Mucosa of rectum (tissue), 2 donors: Measurements from ENCODE around the gene CLEC3B.
"Not testable (repeated sequence)": the region's sequence is repeated elsewhere in the genome, so short reads cannot be mapped to it uniquely, and the experiment has no call there.

Source experiments
- H3K27ac ChIP-seq, 2 donors: one replicate each; pipeline ENCODE4 v1.7.0; 2013; ENCODE audit warnings: inconsistent platforms in 2 of 2, low read depth in 2 of 2, low read length in 2 of 2
- H3K27me3 ChIP-seq, 2 donors: one replicate each; pipeline ENCODE4 v1.7.0; 2013; ENCODE audit warnings: low read length in 2 of 2; ENCODE audit not compliant: control insufficient read depth in 2 of 2, insufficient read depth in 2 of 2
- H3K36me3 ChIP-seq, 2 donors: one replicate each; pipeline ENCODE4 v1.7.0; 2013; ENCODE audit warnings: low read length in 2 of 2; ENCODE audit not compliant: control insufficient read depth in 2 of 2, insufficient read depth in 2 of 2
- H3K4me1 ChIP-seq, 2 donors: one replicate each; pipeline ENCODE4 v1.7.0; 2013; ENCODE audit warnings: low read length in 2 of 2, mild to moderate bottlenecking in 1 of 2; ENCODE audit not compliant: control insufficient read depth in 2 of 2, insufficient read depth in 2 of 2
- H3K4me3 ChIP-seq, 2 donors: one replicate each; pipeline ENCODE4 v1.7.0; 2013; ENCODE audit warnings: low read length in 2 of 2
- H3K9ac ChIP-seq, 2 donors: one replicate each; pipeline ENCODE4 v1.7.0; 2013; ENCODE audit warnings: low read length in 2 of 2, low read depth in 1 of 2, mild to moderate bottlenecking in 1 of 2
- H3K9me3 ChIP-seq, 2 donors: one replicate each; pipeline ENCODE4 v1.7.0; 2013; ENCODE audit warnings: low read length in 2 of 2; ENCODE audit not compliant: control insufficient read depth in 2 of 2
- donor health status: healthy.
- donor health status: Normal muscosa, but diverticular disease.

CLEC3B gene

DNA sequence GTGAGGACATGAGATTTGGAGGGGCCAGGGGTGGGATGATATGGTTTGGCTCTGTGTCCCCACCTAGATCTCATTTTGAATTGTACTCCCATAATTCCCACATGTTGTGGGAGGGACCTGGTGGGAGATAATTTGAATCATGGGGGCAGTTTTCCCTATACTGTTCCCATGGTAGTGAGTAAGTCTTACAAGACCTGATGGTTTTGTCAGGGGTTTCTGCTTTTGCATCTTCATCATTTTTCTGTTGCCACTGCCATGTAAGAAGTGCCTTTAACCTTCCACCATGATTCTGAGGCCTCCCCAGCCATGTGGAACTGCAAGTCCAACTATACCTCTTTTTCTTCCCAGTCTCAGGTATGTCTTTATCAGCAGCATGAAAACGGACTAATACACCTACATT lies 52.2 kb downstream of the CLEC3B start:
- not testable (repeated sequence) for H3K4me3 ChIP-seq, H3K27ac ChIP-seq, H3K9me3 ChIP-seq, H3K36me3 ChIP-seq, H3K9ac ChIP-seq, H3K27me3 ChIP-seq
- H3K4me1 ChIP-seq, result peaks cover 8 to 20% of the 10 kb centered on the region in 2 donors

DNA sequence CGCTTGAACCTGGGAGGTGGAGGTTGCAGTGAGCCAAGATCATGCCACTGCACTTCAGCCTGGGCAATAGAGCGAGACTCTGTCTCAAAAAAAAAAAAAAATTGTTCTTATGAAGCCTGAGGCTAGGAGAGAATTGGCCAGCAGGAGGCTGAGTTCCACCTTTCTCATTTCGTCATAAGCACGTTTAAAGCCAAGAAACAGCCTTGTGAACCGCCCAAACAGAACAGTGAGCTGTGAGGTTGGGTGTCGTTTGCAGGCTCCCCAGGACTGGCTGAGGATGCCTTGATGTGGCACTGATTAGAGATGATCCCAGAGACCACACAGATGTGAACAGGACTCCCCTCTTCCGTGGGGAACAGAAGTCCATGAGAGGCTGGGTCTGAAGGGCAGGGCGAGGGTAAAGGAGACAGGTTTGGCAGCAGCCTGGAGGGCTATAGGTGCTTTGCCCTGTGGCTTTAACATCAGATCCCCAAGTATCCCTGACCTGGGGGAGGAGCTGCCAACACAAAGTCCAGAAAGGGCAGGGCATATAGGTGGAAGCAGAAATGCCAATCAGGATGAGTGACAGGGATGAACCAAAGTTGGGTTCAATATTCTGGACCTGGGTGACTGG lies 52.9 kb downstream of the CLEC3B start:
- H3K9ac ChIP-seq, result peak overlapping the region in 1 of 2 donors; percentile 8
- H3K27ac ChIP-seq, result peak overlapping the region; percentile 76 to 82
- peaks cover 8 to 20% of the 10 kb centered on the region in 2 donors for H3K4me1 ChIP-seq
- no peak overlapping the region for H3K4me3 ChIP-seq
- no peaks in the 10 kb centered on the region for H3K27me3 ChIP-seq
- H3K36me3 ChIP-seq, result peaks cover 0 to 7% of the 10 kb centered on the region in 2 donors
- H3K9me3 ChIP-seq, result no peaks in the 10 kb centered on the region

DNA sequence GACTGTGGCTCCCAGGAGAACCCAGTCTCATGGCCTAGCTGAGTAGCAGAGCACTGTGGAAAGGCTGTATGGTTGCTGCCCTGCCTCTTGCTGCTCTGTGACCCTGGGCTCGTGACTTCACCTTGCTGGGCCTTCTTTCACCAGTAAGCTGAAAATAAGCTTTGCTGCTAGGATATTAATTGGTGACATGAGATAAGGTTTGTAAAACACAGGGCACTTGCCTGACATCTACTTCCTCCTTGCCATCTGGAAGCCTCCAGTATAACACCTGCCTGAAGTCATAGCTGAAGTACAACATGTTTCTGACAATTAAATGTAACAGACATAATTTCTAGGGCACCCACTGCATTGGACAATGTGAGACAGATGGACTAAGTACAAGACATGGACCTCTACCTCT lies 53.6 kb downstream of the CLEC3B start:
- Histone ChIP-seq H3K36me3 (peaks cover 5 to 13% of the 10 kb centered on the region in 2 donors), H3K27me3 (no peaks in the 10 kb centered on the region), H3K4me3 (no peak overlapping the region), H3K27ac (peak overlapping the region; percentile 76 to 82), H3K9me3 (no peaks in the 10 kb centered on the region), H3K9ac (peak overlapping the region in 1 of 2 donors; percentile 8), H3K4me1 (peaks cover 8 to 20% of the 10 kb centered on the region in 2 donors)

DNA sequence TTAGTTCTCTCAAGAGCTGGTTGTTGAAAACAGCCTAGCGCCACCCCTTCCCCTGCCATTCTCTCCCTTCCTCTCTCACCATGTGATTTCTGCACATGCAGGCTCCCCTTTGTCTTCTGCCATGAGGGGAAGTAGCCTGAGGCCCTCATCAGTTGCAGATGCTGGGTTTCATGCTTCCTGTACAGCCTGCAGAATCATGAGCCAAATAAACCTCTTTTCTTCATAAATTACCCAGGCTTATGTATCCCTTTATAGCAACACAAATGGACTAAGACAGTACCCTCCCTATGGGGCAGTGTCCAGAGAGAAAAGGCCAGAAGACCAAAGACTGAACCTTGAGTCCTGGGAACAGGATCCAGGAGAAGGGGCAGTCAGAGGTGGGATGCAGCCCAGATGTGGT lies 54.7 kb downstream of the CLEC3B start:
- Histone ChIP-seq H3K9me3 (no peaks in the 10 kb centered on the region), H3K4me1 (peaks cover 8 to 20% of the 10 kb centered on the region in 2 donors), H3K27me3 (no peaks in the 10 kb centered on the region), H3K4me3 (no peak overlapping the region), H3K27ac (no peak overlapping the region), H3K9ac (no peak overlapping the region), H3K36me3 (peaks cover 15 to 21% of the 10 kb centered on the region in 2 donors)

DNA sequence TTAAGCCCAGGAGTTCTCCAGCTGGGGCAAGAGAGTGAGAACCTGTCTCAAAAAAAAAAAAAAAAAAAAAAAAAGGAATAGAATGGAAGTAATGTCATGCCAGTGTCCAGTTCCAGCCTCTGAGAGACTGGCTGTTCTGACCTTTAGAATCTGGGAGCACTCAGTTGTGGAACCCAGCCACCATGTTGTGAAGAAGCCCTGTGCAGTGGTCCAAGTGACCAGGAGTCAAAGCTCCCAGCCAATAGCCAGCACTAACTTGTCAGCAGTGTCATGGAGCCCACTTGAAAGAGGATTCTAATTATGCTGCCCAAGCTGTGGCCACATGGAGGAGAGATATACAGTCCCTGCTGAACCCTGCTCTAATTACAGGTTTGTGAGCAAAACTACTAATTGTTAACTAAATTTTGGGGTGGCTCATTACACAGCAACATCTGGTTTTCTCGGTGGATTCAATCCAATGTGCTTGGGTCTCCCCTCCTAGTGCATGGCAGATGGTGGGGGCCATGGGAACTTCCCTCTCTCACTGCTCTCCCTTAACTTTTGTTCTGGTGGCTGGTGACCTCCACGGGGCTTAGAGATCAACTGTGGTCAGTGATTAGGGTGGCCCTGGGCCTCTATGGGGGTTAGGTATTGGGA lies 55.5 kb downstream of the CLEC3B start:
- Histone ChIP-seq H3K27me3 (no peaks in the 10 kb centered on the region), H3K36me3 (peaks cover 19 to 29% of the 10 kb centered on the region in 2 donors), H3K4me1 (peaks cover 8 to 20% of the 10 kb centered on the region in 2 donors), H3K4me3 (no peak overlapping the region), H3K9me3 (no peaks in the 10 kb centered on the region), H3K9ac (no peak overlapping the region), H3K27ac (no peak overlapping the region)

DNA sequence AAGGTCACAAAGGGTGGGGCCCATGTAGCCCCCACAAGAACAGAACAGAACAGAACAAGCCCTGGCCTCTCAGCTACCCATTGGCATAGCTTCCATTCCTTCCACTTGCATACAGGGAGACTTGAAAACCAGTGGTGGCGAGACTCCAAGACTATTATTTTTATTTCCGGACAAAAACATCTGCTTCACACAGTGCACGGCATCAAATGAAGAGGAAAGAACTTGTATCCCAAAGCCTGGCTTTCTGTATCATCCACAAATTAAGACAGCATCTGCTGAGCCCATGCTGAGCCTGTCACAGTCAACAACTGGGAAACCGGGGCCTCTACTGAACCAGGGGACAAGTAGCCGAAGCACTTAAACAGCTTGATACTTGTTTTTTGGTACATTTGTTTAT lies 56.0 kb downstream of the CLEC3B start:
- no peak overlapping the region for H3K27ac ChIP-seq
- no peak overlapping the region for H3K9ac ChIP-seq
- no peaks in the 10 kb centered on the region for H3K9me3 ChIP-seq
- H3K36me3 ChIP-seq, result peaks cover 24 to 34% of the 10 kb centered on the region in 2 donors
- no peak overlapping the region for H3K4me3 ChIP-seq
- no peaks in the 10 kb centered on the region for H3K27me3 ChIP-seq
- H3K4me1 ChIP-seq, result peaks cover 8 to 20% of the 10 kb centered on the region in 2 donors

DNA sequence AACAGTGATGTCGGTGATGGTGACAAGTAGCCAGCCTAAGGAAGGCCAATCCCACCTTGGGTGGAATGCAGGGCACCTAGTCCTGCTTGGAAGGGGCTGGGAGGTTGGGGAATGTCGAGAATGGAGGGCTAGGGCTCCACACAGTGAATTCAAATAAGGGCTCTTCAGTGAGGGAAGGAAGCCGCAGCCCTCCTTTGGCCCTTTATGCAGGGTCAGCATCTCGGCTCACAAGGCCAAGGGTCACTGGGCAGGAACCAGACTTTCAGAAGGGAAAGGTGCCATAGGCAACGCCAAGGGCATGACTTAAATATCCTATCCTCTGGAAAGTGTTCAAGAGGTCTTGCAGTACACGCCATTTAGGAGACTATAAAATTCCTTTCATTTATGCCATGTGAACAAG lies 56.9 kb downstream of the CLEC3B start:
- Histone ChIP-seq H3K9ac (no peak overlapping the region), H3K36me3 (peaks cover 28 to 37% of the 10 kb centered on the region in 2 donors), H3K27ac (no peak overlapping the region), H3K27me3 (no peaks in the 10 kb centered on the region), H3K4me1 (peaks cover 8 to 20% of the 10 kb centered on the region in 2 donors), H3K9me3 (no peaks in the 10 kb centered on the region), H3K4me3 (no peak overlapping the region)

DNA sequence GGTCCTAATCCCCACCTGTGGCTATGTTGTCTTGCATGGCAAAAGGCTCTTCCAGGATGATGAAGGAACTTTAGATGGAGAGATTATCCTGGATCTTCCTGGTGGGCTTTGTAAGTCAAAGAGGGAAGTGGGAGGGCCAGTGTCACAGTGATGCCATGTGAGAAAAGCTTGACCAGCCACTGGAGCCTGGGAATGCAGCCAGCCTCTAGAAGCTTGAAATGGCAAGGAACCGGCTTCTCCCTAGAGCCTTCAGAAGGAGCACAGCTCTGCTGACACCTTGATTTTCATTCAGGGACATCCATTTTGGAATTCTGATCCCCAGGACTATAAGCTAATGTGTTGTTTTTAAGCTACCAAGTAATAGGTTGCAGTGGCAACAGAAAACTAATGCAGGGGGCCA lies 58.3 kb downstream of the CLEC3B start:
- peaks cover 4 to 15% of the 10 kb centered on the region in 2 donors for H3K4me1 ChIP-seq
- no peak overlapping the region for H3K27ac ChIP-seq
- H3K4me3 ChIP-seq, result no peak overlapping the region
- no peaks in the 10 kb centered on the region for H3K27me3 ChIP-seq
- H3K9ac ChIP-seq, result no peak overlapping the region
- H3K9me3 ChIP-seq, result no peaks in the 10 kb centered on the region
- peaks cover 28 to 37% of the 10 kb centered on the region in 2 donors for H3K36me3 ChIP-seq

DNA sequence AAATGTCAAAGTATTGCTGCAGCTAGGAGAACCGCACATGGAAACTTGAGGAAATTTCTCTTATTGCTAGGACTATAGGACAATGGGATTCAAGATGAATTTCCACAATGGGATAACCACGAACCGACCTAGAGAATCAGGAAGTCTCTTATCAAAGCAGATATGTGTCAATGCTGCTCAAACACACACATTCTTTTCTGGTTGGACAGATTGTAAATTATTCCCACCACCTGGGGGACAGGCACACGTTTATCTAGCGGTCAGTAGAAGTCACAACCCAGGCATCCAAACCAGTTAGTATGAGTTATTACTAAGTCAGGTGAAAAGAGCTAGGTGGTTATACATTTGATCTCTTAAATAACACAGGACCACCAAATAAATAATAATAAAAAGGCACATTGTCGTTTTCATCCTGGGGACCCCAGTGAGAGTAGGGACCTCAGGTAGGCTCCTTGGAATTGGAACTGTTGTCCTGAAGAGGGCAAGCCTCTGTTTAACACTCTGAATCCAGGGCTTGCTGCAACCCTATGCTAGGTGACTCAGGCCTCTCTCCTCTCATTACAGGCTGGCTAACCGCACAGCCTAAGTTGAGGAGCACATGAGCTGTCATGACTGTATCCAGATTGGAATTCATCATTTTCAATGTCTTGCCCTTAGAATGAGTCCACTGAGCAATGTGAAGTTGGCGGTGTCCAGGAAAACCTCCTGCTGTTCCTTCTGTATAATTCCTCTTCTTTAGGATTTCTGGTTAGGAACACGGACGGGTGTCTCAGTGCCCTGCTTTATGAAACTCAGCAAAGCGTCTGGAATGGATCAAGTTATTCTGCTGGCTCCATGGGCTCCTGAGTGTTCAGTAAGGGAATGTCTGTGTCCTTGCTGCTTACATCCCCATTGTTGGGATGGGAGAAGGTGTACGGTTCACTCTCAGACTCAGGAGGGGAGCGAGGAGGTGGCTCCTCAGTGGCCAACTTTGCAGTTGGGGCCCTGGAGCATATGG lies 59.0 kb downstream of the CLEC3B start:
- peaks cover 34 to 37% of the 10 kb centered on the region in 2 donors for H3K36me3 ChIP-seq
- H3K4me3 ChIP-seq, result no peak overlapping the region
- no peak overlapping the region for H3K27ac ChIP-seq
- no peaks in the 10 kb centered on the region for H3K27me3 ChIP-seq
- H3K9me3 ChIP-seq, result no peaks in the 10 kb centered on the region
- peaks cover 0 to 7% of the 10 kb centered on the region in 2 donors for H3K4me1 ChIP-seq
- H3K9ac ChIP-seq, result no peak overlapping the region
